ENCODE measurements around the gene ADCY6. TPM values are rescaled to one million over a fixed set of nuclear protein-coding genes. Genes with fewer than 3 reads are reported as not detected.

Gene ADCY6
- polyA plus RNA-seq, 1 donor (not counting 4 experiments of a cell fraction or from before 2014, with no cell fraction given), result 13.2 TPM

- H3K4me2 ChIP-seq (ENCODE audit: control insufficient read depth, extremely low read depth, insufficient read depth, low read depth, low read length), result no peak overlapping the region
- no peaks in the 10 kb centered on the region for H3K9me3 ChIP-seq (ENCODE audit: control insufficient read depth, low read depth, low read length)
- H3K27me3 ChIP-seq (ENCODE audit: control insufficient read depth, extremely low read depth, insufficient read depth, low read length), result no peaks in the 10 kb centered on the region
- H3K27ac ChIP-seq (ENCODE audit: control insufficient read depth, insufficient read depth, low read length), result no peak overlapping the region
- no peak for FAIRE-seq
- TF ChIP-seq, protein P1, sequence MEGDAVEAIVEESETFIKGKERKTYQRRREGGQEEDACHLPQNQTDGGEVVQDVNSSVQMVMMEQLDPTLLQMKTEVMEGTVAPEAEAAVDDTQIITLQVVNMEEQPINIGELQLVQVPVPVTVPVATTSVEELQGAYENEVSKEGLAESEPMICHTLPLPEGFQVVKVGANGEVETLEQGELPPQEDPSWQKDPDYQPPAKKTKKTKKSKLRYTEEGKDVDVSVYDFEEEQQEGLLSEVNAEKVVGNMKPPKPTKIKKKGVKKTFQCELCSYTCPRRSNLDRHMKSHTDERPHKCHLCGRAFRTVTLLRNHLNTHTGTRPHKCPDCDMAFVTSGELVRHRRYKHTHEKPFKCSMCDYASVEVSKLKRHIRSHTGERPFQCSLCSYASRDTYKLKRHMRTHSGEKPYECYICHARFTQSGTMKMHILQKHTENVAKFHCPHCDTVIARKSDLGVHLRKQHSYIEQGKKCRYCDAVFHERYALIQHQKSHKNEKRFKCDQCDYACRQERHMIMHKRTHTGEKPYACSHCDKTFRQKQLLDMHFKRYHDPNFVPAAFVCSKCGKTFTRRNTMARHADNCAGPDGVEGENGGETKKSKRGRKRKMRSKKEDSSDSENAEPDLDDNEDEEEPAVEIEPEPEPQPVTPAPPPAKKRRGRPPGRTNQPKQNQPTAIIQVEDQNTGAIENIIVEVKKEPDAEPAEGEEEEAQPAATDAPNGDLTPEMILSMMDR (optimal IDR thresholded peaks at IDR 0.05 in 1 of 3, IDR thresholded peaks at IDR 0.05 in 1 of 3, conservative IDR thresholded peaks at IDR 0.05 in 1 of 3; ENCODE audit: extremely low read depth in 1 of 3, insufficient read depth in 2 of 3, low read length in 3 of 3), result no peak
- no peak for TF ChIP-seq EZH2 (IDR thresholded peaks at IDR 0.05; ENCODE audit: low read length)
- DNase-seq (ENCODE audit: low read depth, low spot score), result no peak
- H3K36me3 ChIP-seq (ENCODE audit: control insufficient read depth in 2 of 2, extremely low read depth in 1 of 2, insufficient read depth in 2 of 2, low read length in 2 of 2), result peaks cover 0 to 37% of the 10 kb centered on the region in 2 experiments
- peaks cover 2% of the 10 kb centered on the region for H4K20me1 ChIP-seq (ENCODE audit: control insufficient read depth, extremely low read depth, insufficient read depth, low read length)
- peaks cover 2% of the 10 kb centered on the region for H3K79me2 ChIP-seq (ENCODE audit: control insufficient read depth, insufficient read depth, low read length)
- H2AFZ ChIP-seq (ENCODE audit: control insufficient read depth, low read length), result no peak overlapping the region
- H3K4me1 ChIP-seq (ENCODE audit: control insufficient read depth, extremely low read depth, insufficient read depth, low read length), result peaks cover 11% of the 10 kb centered on the region
- H3K9ac ChIP-seq (ENCODE audit: control insufficient read depth, extremely low read depth, insufficient read depth, low read length), result no peak overlapping the region
- H3K9me1 ChIP-seq (ENCODE audit: control insufficient read depth, extremely low read depth, insufficient read depth, low read length), result no peaks in the 10 kb centered on the region
- dilution Hi-C loops (cut with MboI; ENCODE audit: extremely low pct_ligation_motif_present, low sequenced_read_pairs), result no loop called here
- no peak overlapping the region for H3K4me3 ChIP-seq (ENCODE audit: control insufficient read depth in 2 of 3, extremely low read depth in 1 of 3, insufficient read depth in 2 of 3, low read depth in 1 of 3, low read length in 3 of 3)
These were observed 11.9 kb downstream of the ADCY6 start for GRCh38 chr12:48776956-48777355.

DNA sequence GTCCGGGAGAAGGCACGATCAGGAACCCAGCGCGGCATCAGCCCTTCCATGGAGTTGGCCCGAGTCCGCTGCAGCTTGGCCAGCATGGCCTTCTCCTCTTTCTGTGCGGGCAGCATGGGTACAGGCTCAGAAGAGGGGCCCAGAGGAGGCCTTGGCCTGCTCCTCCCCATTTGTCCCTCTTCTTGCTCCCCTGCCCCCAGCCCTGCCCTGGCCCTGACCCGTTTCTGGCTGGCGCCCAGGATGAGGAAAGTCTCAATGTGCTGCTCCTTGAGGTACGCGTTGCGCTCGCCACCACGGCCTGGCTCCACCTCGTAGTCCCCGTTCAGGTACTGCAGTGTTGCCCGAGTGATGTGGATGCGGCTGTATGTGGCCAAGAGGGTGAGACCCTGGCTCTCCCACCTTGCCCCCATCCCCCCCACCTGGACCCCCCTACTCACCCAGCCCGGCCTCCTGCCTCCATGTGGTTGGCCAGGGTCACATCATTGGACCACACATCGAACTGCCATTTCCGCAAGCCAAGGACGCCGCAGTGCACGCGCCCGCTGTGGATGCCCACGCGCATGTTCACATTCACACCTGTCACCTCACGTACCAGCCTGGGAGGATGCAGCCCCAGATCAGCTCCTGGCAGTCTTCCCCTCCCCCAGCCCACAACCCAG is 12.8 kb downstream of the ADCY6 start:
- dilution Hi-C loops (cut with MboI; ENCODE audit: extremely low pct_ligation_motif_present, low sequenced_read_pairs), result no loop called here
- TF ChIP-seq, protein P1 (optimal IDR thresholded peaks at IDR 0.05 in 1 of 3, IDR thresholded peaks at IDR 0.05 in 1 of 3, conservative IDR thresholded peaks at IDR 0.05 in 1 of 3; ENCODE audit: extremely low read depth in 1 of 3, insufficient read depth in 2 of 3, low read length in 3 of 3), result no peak
- no peak for TF ChIP-seq EZH2 (IDR thresholded peaks at IDR 0.05; ENCODE audit: low read length)
- Histone ChIP-seq H4K20me1 (ENCODE audit: control insufficient read depth, extremely low read depth, insufficient read depth, low read length) (peaks cover 2% of the 10 kb centered on the region), H3K27me3 (ENCODE audit: control insufficient read depth, extremely low read depth, insufficient read depth, low read length) (no peaks in the 10 kb centered on the region), H3K9ac (ENCODE audit: control insufficient read depth, extremely low read depth, insufficient read depth, low read length) (no peak overlapping the region), H3K79me2 (ENCODE audit: control insufficient read depth, insufficient read depth, low read length) (peaks cover 2% of the 10 kb centered on the region), H3K36me3 (ENCODE audit: control insufficient read depth in 2 of 2, extremely low read depth in 1 of 2, insufficient read depth in 2 of 2, low read length in 2 of 2) (peaks cover 8 to 43% of the 10 kb centered on the region in 2 experiments), H3K4me3 (ENCODE audit: control insufficient read depth in 2 of 3, extremely low read depth in 1 of 3, insufficient read depth in 2 of 3, low read depth in 1 of 3, low read length in 3 of 3) (no peak overlapping the region), H3K27ac (ENCODE audit: control insufficient read depth, insufficient read depth, low read length) (no peak overlapping the region), H2AFZ (ENCODE audit: control insufficient read depth, low read length) (no peak overlapping the region), H3K9me3 (ENCODE audit: control insufficient read depth, low read depth, low read length) (no peaks in the 10 kb centered on the region), H3K9me1 (ENCODE audit: control insufficient read depth, extremely low read depth, insufficient read depth, low read length) (no peaks in the 10 kb centered on the region), H3K4me2 (ENCODE audit: control insufficient read depth, extremely low read depth, insufficient read depth, low read depth, low read length) (no peak overlapping the region), H3K4me1 (ENCODE audit: control insufficient read depth, extremely low read depth, insufficient read depth, low read length) (peaks cover 4% of the 10 kb centered on the region)
- FAIRE-seq, result no peak
- no peak for DNase-seq (ENCODE audit: low read depth, low spot score)

All from keratinocyte (primary cell).